Activated T-cell treated with anti-CD3 and anti-CD28 coated beads for 48 hours (primary cell): ENCODE measurements around the gene SBF2.
"Not testable (repeated sequence)": the region's sequence is repeated elsewhere in the genome, so short reads cannot be mapped to it uniquely, and the experiment has no call there.

Experiments used
- DNase-seq: peaks from one replicate; pipeline ENCODE4 v3.0.0-alpha.2; 2020; ENCODE audit warnings: low read depth

Gene SBF2

GRCh38 chr11:9951807-9952206, 342.2 kb downstream of the SBF2 start:
- no peak for DNase-seq

- DNase-seq, result no peak
Measured at GRCh38 chr11:9950462-9950861, 343.6 kb downstream of the SBF2 start.

GRCh38 chr11:9947231-9947864, 346.7 kb downstream of the SBF2 start:
- no peak for DNase-seq

DNA sequence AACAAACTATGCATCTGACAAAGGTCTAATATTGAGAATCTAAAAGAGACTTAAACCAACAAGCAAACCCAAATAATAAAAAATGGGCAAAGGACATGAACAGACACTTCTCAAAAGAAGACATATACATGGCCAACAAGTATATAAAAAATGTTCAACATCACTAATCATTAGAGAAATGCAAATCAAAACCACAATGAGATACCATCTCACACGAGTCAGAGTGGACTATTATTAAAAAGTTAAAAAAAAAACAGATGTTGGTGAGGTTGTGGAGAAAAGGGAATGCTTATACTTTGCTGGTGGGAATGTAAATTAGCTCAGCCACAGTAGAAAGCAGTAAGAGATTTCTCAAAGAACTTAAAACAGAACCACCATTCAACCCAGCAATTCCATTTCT, 348.3 kb downstream of the SBF2 start:
- not testable (repeated sequence) for DNase-seq

DNA sequence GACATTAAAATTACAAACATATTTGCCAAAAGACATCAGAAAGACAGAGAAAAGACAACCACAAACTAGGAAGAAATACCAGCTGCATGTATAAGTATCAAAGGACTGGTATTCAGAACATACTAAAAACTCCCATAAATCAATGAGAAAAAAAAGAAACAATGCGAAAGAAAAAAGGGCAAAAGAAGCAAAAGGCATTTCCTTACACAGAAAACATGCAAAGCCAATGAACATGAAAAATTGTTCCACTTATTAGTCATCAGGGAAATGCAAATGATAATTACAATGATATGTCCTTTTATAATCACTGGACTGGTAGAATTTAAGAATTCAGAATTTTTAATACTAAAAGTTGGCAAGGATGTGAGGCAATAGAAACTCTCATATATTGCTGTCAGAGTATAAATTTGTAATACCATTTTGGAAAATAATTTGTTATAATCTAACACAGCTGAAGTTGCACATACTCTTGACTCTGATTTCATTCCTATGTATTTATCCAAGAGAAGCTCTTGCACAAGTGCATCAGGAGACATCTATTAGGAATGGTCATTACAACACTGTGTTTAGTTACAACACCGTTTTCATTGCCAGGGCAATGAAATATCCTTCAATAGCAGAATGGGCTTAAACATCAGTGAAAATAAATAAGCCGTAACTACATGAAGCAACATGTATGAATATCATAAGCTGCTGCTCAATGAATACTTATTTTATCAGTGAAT, 350.5 kb downstream of the SBF2 start:
- no peak for DNase-seq

DNA sequence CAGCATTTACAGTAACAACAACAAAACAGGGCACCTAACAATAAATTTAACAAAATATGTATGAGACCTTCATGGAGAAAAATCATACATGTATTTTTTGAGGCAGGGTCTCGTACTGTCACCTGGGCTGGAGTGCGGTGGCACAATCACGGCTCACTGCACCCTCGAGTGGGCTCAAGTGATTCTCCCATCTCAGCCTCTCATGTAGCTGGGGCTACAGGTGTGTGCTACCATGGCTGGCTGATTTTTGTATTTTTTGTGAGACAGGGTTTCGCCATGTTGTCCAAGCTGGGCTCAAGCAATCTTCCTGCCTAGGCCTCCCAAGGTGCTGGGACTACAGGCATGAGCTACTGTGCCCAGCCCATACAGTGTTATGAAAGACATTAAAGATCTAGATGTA, 352.0 kb downstream of the SBF2 start:
- no peak for DNase-seq

DNA sequence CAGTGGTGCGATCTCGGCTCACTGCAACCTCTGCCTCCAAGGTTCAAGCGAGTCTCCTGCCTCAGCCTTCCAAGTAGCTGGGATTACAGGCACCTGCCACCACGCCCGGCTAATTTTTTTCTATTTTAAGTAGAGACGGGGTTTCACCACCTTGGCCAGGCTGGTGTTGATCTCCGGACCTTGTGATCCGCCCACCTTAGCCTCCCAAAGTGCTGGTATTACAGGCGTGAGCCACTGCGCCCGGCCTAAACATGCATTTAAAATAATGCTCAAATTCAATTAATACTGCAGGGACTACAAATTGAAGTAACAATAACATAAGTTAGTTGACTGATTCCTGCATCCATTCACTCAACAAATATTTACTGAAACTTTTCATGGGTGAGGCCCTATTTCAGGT, 354.9 kb downstream of the SBF2 start:
- DNase-seq, result not testable (repeated sequence)

- no peak for DNase-seq
Measured at GRCh38 chr11:9936754-9937153, 357.3 kb downstream of the SBF2 start.

DNA sequence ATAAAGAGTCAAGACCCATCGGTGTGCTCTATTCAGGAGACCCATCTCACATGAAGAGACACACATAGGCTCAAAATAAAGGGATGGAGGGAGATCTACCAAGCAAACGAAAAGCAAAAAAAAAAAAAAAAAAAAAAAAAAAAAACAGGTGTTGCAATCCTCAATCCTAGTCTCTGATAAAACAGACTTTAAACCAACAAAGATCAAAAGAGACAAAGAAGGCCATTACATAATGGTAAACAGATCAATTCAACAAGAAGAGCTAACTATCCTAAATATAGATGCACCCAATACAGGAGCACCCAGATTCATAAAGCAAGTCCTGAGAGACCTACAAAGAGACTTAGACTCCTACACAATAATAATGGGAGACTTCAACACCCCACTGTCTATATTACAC, 361.2 kb downstream of the SBF2 start:
- DNase-seq, result not testable (repeated sequence)

DNA sequence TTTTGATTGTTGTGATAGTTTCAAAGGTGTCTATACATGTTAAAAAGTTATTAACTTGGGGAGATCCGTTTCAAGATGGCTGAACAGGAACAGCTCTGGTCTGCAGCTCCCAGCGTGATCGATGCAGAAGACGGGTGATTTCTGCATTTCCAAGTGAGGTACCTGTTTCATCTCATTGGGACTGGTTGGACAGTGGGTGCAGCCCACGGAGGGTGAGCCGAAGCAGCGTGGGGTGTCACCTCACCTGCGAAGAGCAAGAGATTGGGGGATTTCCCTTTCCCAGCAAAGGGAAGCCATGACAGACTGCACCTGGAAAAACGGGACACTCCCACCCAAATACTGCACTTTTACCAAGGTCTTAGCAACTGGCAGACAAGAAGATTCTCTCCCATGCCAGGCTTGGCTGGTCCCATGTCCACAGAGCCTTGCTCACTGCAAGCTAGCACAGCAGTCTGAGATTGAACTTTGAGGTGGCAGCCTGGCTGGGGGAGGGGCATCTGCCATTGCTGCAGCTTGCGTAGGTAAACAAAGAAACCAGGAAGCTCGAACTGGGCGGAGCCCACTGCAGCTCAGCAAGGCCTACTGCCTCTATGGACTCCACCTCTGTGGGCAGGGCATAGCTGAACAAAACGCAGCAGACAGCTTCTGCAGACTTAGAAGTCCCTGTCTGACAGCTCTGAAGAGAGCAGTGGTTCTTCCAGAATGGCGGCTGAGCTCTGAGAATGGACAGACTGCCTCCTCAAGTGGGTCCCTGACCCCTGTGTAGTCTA, 363.3 kb downstream of the SBF2 start:
- DNase-seq, result not testable (repeated sequence)

DNA sequence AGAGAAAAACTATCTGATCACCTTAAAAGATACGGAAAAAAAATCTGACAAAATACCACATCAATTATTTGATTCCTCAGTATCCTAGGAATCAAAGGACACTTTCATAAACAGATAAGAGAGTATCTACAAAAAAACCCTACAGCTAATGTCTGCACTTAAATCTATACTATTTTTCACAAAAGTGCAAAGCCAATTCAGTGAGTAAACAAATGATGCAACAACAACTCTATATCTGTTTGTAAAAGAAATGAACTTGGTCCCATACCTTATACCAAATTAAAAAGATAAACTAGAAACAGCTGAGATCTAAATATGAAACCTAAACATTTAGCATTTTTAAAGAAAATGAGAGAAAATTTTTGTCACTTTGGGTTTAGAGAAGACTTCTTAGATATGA, 366.3 kb downstream of the SBF2 start:
- DNase-seq, result no peak

DNA sequence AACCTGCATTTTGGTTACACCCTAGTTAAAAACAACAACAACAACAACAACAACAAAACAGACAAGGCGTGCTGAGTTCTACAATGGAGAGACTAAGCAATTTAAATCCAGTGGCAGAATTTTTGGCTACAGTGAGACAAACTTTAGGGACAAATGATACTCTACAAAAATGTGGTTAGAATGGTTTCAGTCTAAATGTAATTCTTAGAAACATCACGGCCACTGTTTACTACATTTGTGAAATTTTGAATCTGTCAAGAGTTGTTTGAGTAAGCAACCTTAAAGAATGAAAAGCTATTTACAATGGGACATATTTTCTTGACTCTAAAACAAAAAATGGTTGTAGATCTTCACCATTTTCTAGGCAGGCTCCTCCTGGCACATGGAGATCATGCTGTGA, 370.7 kb downstream of the SBF2 start:
- no peak for DNase-seq

GRCh38 chr11:9922806-9923205, 371.2 kb downstream of the SBF2 start:
- DNase-seq, result no peak

DNA sequence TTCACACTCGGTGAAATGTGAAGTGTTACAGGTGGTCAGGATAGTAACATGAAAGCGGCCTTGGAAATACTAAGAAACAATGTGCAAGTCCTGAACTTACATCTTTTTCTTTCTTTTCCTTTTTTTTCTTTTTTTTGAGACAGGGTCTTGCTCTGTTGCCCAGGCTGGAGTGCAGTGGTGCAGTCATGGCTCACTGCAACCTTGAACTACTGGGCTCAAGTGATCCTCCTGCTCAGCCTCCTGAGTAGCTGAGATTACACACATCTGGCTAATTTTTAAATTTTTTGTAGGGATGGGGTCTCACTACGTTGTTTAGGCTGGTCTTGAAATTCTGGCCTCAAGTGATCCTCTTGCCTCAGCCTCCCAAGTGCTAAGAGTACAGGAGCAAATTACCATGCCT, 377.5 kb downstream of the SBF2 start:
- no peak for DNase-seq

- DNase-seq, result no peak
Measured at GRCh38 chr11:9914064-9914463, 380.0 kb downstream of the SBF2 start.

DNA sequence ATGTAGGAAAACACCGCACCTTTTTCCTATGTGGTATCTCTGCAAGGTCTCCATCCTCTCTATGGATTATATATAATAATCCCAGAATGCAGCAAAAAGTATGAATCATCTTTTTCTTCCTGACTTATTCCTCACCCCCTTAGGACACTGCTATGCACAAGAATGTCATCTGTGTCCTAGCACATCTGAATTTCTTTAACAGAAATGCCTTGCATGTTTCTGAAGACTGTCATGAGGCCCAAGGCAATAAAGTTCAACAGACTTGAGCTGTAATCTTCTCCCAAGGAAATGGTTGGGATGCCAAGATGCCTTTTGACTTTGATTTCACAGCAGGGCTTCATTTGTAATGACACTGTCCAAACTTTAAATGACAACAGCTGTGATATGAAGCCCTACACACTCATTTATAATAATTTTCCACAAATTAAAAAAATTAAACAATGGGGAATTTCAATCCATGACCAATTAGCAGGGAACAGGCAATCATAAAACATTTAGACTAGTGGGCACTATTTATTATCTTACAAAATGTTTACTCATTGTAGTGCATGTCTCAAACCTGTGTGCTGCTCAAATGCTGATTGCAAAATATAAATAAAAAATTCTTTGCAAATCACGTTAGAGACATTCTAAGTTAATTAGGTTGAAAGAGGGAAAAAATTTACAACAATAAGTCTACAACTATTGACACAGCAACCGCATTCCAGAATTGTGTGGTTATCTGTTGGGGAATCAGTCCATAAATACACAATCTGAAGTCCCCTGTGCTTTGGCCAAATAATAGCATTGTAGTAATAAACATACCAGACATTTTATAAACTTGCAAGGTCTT, 387.8 kb downstream of the SBF2 start:
- no peak for DNase-seq

DNA sequence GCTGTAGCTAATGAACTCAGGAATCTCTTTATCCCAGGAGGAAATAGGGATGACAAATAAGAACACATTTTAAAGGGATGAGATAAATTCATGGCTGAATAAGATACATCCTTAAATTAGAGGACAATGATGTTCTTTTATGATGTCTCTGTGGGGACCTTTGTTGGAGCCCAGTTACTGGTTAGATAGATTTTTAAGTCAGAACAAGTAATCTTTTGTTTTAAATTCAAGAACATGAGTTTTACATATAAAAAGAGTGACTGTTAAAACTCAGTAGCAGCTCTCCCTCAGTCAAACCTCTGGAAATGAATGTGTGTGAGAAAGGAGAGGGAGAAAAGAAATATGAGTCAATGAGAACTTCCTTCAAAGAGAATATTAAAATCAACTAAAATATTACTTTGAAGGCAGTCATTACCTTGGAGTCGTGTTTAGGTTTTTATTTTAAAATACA, 388.5 kb downstream of the SBF2 start:
- DNase-seq, result no peak

GRCh38 chr11:9903579-9903978, 390.4 kb downstream of the SBF2 start:
- no peak for DNase-seq

- no peak for DNase-seq
Measured at GRCh38 chr11:9901943-9902342, 392.1 kb downstream of the SBF2 start.

DNA sequence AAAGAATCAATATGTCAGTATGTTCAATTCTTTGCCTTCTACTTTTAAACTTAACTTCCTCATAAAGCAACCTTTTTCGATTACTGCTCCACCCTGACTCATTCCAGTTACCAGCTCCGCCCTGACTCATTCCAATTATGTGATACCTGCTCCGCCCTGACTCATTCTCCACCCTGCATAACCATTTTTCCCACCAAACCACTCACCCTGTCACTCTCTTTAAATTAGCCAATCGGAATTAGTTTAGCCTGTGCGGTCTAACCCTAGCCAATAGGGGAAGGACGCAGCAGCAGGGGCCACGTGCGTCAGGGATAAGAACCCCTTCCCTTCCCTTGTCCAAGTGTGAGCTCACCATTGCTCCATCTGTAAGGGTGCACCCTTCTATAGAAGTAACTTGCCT, 393.8 kb downstream of the SBF2 start:
- not testable (repeated sequence) for DNase-seq

DNA sequence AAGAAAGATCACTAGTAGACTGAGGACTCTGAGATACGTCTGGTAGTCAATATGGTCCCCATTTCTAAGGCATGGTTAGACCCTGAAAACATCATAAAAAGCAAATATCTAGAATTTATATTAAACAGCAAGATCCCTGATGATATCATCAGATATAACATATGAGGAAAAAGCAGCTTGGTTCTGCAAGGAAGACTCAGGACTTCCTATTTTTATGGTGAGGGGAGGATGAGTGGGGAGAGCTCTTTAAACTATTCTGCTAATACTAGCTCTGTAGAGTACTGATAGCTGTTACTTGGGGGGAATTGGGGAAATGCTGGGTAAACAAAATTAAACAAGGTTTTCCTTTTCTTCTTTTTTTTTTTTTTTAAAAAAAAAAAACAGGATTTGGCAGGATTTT, 394.3 kb downstream of the SBF2 start:
- no peak for DNase-seq

GRCh38 chr11:9896902-9897301, 397.1 kb downstream of the SBF2 start:
- no peak for DNase-seq
